ENCODE results near the gene VMP1.
A peak's percentile ranks its signal among the peaks of the same experiment; 100 is the strongest.

The VMP1 gene

DNA sequence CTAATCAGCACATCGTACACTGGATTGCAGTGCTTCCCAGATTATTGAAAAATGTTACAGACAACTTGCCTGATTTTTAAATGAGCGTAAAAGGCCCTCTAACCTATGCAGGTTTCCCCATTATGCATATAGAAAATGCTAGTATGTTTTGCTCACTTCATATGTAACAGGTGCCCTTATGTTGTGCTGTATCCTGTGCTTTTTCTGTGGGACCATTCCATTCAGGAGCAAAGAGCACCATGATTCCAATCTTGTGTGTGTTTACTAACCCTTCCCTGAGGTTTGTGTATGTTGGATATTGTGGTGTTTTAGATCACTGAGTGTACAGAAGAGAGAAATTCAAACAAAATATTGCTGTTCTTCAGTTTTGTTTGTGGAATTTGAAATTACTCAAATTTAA lies 13.1 kb upstream of the VMP1 start:
- Histone ChIP-seq H3K27me3 (ENCODE audit: insufficient read depth, poor library complexity, severe bottlenecking) (no peaks in the 10 kb centered on the region), H3K9me3 (ENCODE audit: severe bottlenecking) (no peaks in the 10 kb centered on the region), H3K36me3 (ENCODE audit: low read depth) (peaks cover 99% of the 10 kb centered on the region), H3K4me3 (ENCODE audit: severe bottlenecking) (no peak overlapping the region), H3K27ac (ENCODE audit: poor library complexity, severe bottlenecking) (no peak overlapping the region), H3K4me1 (ENCODE audit: insufficient read depth, poor library complexity, severe bottlenecking) (no peaks in the 10 kb centered on the region)
- TF ChIP-seq CTCF (IDR thresholded peaks at IDR 0.05; ENCODE audit: poor library complexity, severe bottlenecking) = no peak
- no peak for DNase-seq (ENCODE audit: low spot score)
- no peak for ATAC-seq (ENCODE audit: low read depth)

DNA sequence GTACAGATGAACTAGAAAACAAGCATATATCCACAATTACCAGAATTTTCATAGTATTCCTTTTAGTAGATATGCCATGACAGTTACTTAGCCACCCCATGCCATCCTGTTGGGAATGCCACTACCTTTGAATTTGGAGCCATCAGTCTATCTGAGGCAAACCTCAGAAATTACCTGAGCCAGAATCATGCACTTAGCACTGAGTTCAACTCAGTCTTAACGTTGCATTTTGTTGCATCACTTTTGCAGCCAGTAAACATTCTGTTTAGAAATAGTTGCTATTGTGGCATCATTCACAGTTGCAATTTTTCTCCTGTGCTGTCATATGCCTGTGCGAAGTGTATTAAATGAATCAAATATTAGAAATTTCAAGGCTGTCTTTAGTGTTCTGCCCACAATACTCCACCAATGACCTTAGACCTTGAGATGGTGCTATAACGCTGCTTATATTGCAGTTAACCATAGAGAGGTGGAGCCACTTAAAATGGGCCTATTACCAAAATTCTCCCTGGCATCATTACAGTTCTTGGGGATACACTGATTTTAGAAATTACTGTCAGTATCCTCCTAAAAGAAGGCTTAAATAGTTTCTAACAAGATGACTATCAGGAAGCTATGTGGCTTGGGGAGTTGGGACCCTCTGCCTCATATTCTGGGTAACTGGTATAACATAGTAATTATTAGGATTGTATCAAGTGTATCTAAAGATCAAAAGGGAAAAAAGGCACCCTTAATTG lies 11.3 kb upstream of the VMP1 start:
- TF ChIP-seq CTCF (IDR thresholded peaks at IDR 0.05; ENCODE audit: poor library complexity, severe bottlenecking) = no peak
- H3K4me1 ChIP-seq (ENCODE audit: insufficient read depth, poor library complexity, severe bottlenecking) = no peaks in the 10 kb centered on the region
- no peaks in the 10 kb centered on the region for H3K27me3 ChIP-seq (ENCODE audit: insufficient read depth, poor library complexity, severe bottlenecking)
- H3K4me3 ChIP-seq (ENCODE audit: severe bottlenecking) = no peak overlapping the region
- H3K27ac ChIP-seq (ENCODE audit: poor library complexity, severe bottlenecking) = no peak overlapping the region
- ATAC-seq (ENCODE audit: low read depth) (peak; percentile 28; the same call in 2 of the 3 replicates), DNase-seq (ENCODE audit: low spot score) (no peak)
- H3K36me3 ChIP-seq (ENCODE audit: low read depth) = peaks cover 99% of the 10 kb centered on the region
- H3K9me3 ChIP-seq (ENCODE audit: severe bottlenecking) = no peaks in the 10 kb centered on the region

- Histone ChIP-seq H3K27ac (ENCODE audit: poor library complexity, severe bottlenecking) (no peak overlapping the region), H3K9me3 (ENCODE audit: severe bottlenecking) (no peaks in the 10 kb centered on the region), H3K4me1 (ENCODE audit: insufficient read depth, poor library complexity, severe bottlenecking) (no peaks in the 10 kb centered on the region), H3K36me3 (ENCODE audit: low read depth) (peaks cover 99% of the 10 kb centered on the region), H3K27me3 (ENCODE audit: insufficient read depth, poor library complexity, severe bottlenecking) (no peaks in the 10 kb centered on the region), H3K4me3 (ENCODE audit: severe bottlenecking) (no peak overlapping the region)
- ATAC-seq (ENCODE audit: low read depth) = no peak
- no peak for TF ChIP-seq CTCF (IDR thresholded peaks at IDR 0.05; ENCODE audit: poor library complexity, severe bottlenecking)
- DNase-seq (ENCODE audit: low spot score) = no peak
These were observed 10.7 kb upstream of the VMP1 start for GRCh38 chr17:59696682-59697277.

GRCh38 chr17:59698143-59698542 lies 9.3 kb upstream of the VMP1 start:
- ATAC-seq (ENCODE audit: low read depth) (no peak), DNase-seq (ENCODE audit: low spot score) (no peak)
- Histone ChIP-seq H3K4me1 (ENCODE audit: insufficient read depth, poor library complexity, severe bottlenecking) (no peaks in the 10 kb centered on the region), H3K27me3 (ENCODE audit: insufficient read depth, poor library complexity, severe bottlenecking) (no peaks in the 10 kb centered on the region), H3K36me3 (ENCODE audit: low read depth) (peaks cover 98% of the 10 kb centered on the region), H3K9me3 (ENCODE audit: severe bottlenecking) (no peaks in the 10 kb centered on the region), H3K4me3 (ENCODE audit: severe bottlenecking) (no peak overlapping the region), H3K27ac (ENCODE audit: poor library complexity, severe bottlenecking) (no peak overlapping the region)
- TF ChIP-seq CTCF (IDR thresholded peaks at IDR 0.05; ENCODE audit: poor library complexity, severe bottlenecking) = no peak

DNA sequence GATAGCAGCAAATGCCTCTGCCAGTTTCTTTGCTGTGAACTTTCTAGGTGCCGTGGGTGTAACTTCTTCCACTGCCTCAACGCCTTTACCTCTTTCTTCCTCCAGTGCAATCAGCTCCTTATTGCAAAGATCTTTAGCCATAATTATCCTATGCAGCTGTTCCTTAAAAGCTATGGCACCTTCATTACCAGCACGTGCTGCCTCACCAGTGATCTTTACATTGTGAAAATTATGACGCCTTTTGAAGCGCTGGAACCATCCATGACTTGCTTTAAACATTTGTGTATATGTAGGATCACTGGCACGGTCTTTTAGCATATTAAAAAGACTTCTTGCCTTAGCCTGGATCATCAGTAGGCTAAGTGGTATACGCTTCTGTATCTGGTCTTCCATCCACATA lies 8.2 kb upstream of the VMP1 start:
- no peak for TF ChIP-seq CTCF (IDR thresholded peaks at IDR 0.05; ENCODE audit: poor library complexity, severe bottlenecking)
- Histone ChIP-seq H3K4me1 (ENCODE audit: insufficient read depth, poor library complexity, severe bottlenecking) (no peaks in the 10 kb centered on the region), H3K4me3 (ENCODE audit: severe bottlenecking) (no peak overlapping the region), H3K27ac (ENCODE audit: poor library complexity, severe bottlenecking) (no peak overlapping the region), H3K36me3 (ENCODE audit: low read depth) (peaks cover 98% of the 10 kb centered on the region), H3K27me3 (ENCODE audit: insufficient read depth, poor library complexity, severe bottlenecking) (no peaks in the 10 kb centered on the region), H3K9me3 (ENCODE audit: severe bottlenecking) (no peaks in the 10 kb centered on the region)
- ATAC-seq (ENCODE audit: low read depth) (no peak), DNase-seq (ENCODE audit: low spot score) (no peak)

All from RWPE2 (cell line).